Uterus (tissue), 2 donors: ENCODE measurements around the gene CACNB3.

Experiments used
- CTCF ChIP-seq, 4 experiments: fragments of 200-600 bp in 2 of 4; fragments of 450-650 bp in 2 of 4; sonication (generic) in 2 of 4; IDR thresholded peaks; one replicate each; pipeline ENCODE4 v1.5.1; 2016 to 2019; ENCODE audit warnings: antibody characterized with exemption in 4 of 4, mild to moderate bottlenecking in 2 of 4, moderate library complexity in 1 of 4
- POLR2A ChIP-seq, 2 donors: fragments of 450-650 bp; IDR thresholded peaks; one replicate each; pipeline ENCODE4 v1.6.1; 2016; ENCODE audit warnings: antibody characterized with exemption in 2 of 2, mild to moderate bottlenecking in 1 of 2, moderate library complexity in 1 of 2

- no peak for TF ChIP-seq CTCF (IDR thresholded peaks at IDR 0.05)
- no peak for TF ChIP-seq POLR2A (IDR thresholded peaks at IDR 0.05)
Measured at GRCh38 chr12:48861111-48861510, 42.8 kb downstream of the CACNB3 start.
